Endothelial cell (in vitro differentiated cells): ENCODE measurements around the gene APBB2. TPM values are rescaled to one million over a fixed set of nuclear protein-coding genes. Genes with fewer than 3 reads are reported as not detected.

Experiments
- DNase-seq: peaks from one replicate; pipeline ENCODE4 v3.0.0; 2021; ENCODE audit warnings: low spot score
- H3K27ac Mint-ChIP-seq: one replicate; pipeline ENCODE4 v1.8.0; 2021; ENCODE audit warnings: mixed read lengths, inconsistent platforms; ENCODE audit not compliant: unreplicated experiment
- H3K27me3 Mint-ChIP-seq: one replicate; pipeline ENCODE4 v1.8.0; 2021; ENCODE audit warnings: mild to moderate bottlenecking, moderate library complexity, mixed read lengths, inconsistent platforms; ENCODE audit not compliant: unreplicated experiment
- H3K36me3 Mint-ChIP-seq: one replicate; pipeline ENCODE4 v1.8.0; 2021; ENCODE audit warnings: mild to moderate bottlenecking, low read depth, mixed read lengths, inconsistent platforms; ENCODE audit not compliant: unreplicated experiment
- H3K4me1 Mint-ChIP-seq: one replicate; pipeline ENCODE4 v1.8.0; 2021; ENCODE audit warnings: mild to moderate bottlenecking, mixed read lengths, inconsistent platforms; ENCODE audit not compliant: unreplicated experiment
- H3K4me3 Mint-ChIP-seq: one replicate; pipeline ENCODE4 v1.8.0; 2021; ENCODE audit warnings: mild to moderate bottlenecking, mixed read lengths, inconsistent platforms; ENCODE audit not compliant: unreplicated experiment
- H3K9me3 Mint-ChIP-seq: one replicate; pipeline ENCODE4 v1.8.0; 2021; ENCODE audit warnings: mixed read lengths, inconsistent platforms; ENCODE audit not compliant: unreplicated experiment
- total RNA-seq: library from RNA; stranded (reverse); fragmentation: NEBNext Ultra II Directional; extraction: Animal tissue kit (Norgen Biotek cat#: 25700); gene quantifications from one replicate; pipeline ENCODE4 v1.2.1, GENCODE V29; 2021; ENCODE audit not compliant: unreplicated experiment
- TF ChIP-seq, protein P1 (sequence below): fragments of 200-600 bp; sonication (generic); IDR thresholded peaks from one replicate; pipeline ENCODE4 v1.5.0; 2021; ENCODE audit warnings: antibody characterized with exemption; ENCODE audit not compliant: unreplicated experiment

Gene APBB2
- total RNA-seq, 1 donor from 2014 or later = 103 TPM

- TF ChIP-seq, protein P1, sequence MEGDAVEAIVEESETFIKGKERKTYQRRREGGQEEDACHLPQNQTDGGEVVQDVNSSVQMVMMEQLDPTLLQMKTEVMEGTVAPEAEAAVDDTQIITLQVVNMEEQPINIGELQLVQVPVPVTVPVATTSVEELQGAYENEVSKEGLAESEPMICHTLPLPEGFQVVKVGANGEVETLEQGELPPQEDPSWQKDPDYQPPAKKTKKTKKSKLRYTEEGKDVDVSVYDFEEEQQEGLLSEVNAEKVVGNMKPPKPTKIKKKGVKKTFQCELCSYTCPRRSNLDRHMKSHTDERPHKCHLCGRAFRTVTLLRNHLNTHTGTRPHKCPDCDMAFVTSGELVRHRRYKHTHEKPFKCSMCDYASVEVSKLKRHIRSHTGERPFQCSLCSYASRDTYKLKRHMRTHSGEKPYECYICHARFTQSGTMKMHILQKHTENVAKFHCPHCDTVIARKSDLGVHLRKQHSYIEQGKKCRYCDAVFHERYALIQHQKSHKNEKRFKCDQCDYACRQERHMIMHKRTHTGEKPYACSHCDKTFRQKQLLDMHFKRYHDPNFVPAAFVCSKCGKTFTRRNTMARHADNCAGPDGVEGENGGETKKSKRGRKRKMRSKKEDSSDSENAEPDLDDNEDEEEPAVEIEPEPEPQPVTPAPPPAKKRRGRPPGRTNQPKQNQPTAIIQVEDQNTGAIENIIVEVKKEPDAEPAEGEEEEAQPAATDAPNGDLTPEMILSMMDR = no peak
- H3K4me1 Mint-ChIP-seq = peaks cover 6% of the 10 kb centered on the region
- H3K4me3 Mint-ChIP-seq = no peak overlapping the region
- H3K27me3 Mint-ChIP-seq = no peaks in the 10 kb centered on the region
- H3K27ac Mint-ChIP-seq = no peak overlapping the region
- H3K9me3 Mint-ChIP-seq = no peaks in the 10 kb centered on the region
- peaks cover 4% of the 10 kb centered on the region for H3K36me3 Mint-ChIP-seq
- DNase-seq = no peak
These were observed 116.0 kb downstream of the APBB2 start for GRCh38 chr4:41098093-41099048.

GRCh38 chr4:41095973-41096372, 118.4 kb downstream of the APBB2 start:
- no peak for DNase-seq
- H3K27ac Mint-ChIP-seq = no peak overlapping the region
- peaks cover 4% of the 10 kb centered on the region for H3K36me3 Mint-ChIP-seq
- TF ChIP-seq, protein P1 = no peak
- peaks cover 9% of the 10 kb centered on the region for H3K4me1 Mint-ChIP-seq
- H3K9me3 Mint-ChIP-seq = no peaks in the 10 kb centered on the region
- H3K4me3 Mint-ChIP-seq = no peak overlapping the region
- no peaks in the 10 kb centered on the region for H3K27me3 Mint-ChIP-seq

DNA sequence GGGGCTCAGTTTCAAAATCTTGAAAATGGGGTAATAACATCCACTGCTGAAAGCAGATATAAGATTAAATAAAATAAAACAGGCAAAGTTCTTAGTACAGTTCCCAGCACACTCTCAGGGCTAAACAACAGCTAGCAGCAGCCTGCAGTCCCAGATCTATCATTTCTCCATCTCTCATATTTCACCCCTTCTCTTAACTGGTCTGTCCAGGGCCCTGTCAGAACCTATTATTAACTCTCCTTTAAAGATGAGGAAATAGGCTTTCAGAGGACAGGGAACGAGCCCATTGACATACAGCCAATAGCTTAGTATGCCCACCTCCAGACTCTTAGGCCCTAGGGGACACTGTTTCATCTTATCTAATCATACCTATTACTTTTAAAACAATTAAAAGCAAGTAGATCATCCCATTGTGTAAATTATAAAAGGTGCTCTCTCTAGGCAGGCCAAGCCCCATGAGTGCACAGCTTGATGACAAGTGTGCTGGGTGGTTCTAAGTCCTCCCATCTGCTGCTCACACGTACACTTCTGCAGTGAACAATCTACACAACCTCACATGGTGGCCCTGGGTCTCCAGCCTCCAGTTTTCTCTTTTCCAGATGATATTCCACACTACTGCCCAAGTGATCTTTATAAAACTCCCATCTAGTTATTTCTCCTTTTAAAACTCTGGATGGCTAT, 119.0 kb downstream of the APBB2 start:
- no peaks in the 10 kb centered on the region for H3K27me3 Mint-ChIP-seq
- DNase-seq = no peak
- peaks cover 4% of the 10 kb centered on the region for H3K36me3 Mint-ChIP-seq
- no peaks in the 10 kb centered on the region for H3K9me3 Mint-ChIP-seq
- no peak overlapping the region for H3K27ac Mint-ChIP-seq
- no peak overlapping the region for H3K4me3 Mint-ChIP-seq
- peaks cover 9% of the 10 kb centered on the region for H3K4me1 Mint-ChIP-seq
- TF ChIP-seq, protein P1 = no peak

DNA sequence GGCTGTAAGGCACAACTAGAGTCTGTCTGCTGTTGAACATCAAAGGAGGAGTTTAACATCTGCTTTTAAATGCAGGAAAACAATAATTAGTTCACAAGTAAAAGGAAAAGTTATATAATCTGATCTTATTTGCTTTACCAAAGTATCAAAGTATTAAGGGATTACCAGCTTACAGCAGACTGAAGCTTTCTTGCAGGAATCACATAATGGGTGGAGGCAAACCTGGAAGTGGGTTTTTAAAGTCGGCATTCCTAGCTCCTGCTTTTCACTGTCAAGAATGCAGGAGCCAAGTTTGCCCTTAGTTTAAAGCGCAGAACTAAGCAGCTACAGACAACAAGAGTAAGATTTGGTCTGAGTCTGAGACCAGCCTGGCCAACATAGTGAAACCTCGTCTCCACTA, 122.2 kb downstream of the APBB2 start:
- H3K27ac Mint-ChIP-seq = no peak overlapping the region
- no peak for DNase-seq
- H3K4me3 Mint-ChIP-seq = no peak overlapping the region
- TF ChIP-seq, protein P1 = no peak
- H3K4me1 Mint-ChIP-seq = peaks cover 17% of the 10 kb centered on the region
- peaks cover 9% of the 10 kb centered on the region for H3K36me3 Mint-ChIP-seq
- peaks cover 2% of the 10 kb centered on the region for H3K27me3 Mint-ChIP-seq
- no peaks in the 10 kb centered on the region for H3K9me3 Mint-ChIP-seq

GRCh38 chr4:41081847-41082246, 132.5 kb downstream of the APBB2 start:
- peaks cover 11% of the 10 kb centered on the region for H3K36me3 Mint-ChIP-seq
- no peak overlapping the region for H3K27ac Mint-ChIP-seq
- no peaks in the 10 kb centered on the region for H3K9me3 Mint-ChIP-seq
- H3K4me1 Mint-ChIP-seq = no peaks in the 10 kb centered on the region
- no peaks in the 10 kb centered on the region for H3K27me3 Mint-ChIP-seq
- DNase-seq = no peak
- TF ChIP-seq, protein P1 = no peak
- no peak overlapping the region for H3K4me3 Mint-ChIP-seq
